Right kidney (tissue), 1 donor: ENCODE results near the gene EFNA2.
"Not testable (repeated sequence)": the region's sequence is repeated elsewhere in the genome, so short reads cannot be mapped to it uniquely, and the experiment has no call there.

ENCODE experiments used
- DNase-seq: peaks from one replicate; pipeline ENCODE4 v3.0.0-alpha.2; 2016

EFNA2 gene

GRCh38 chr19:1296575-1297271 lies 11.1 kb downstream of the EFNA2 start:
- DNase-seq: no peak

GRCh38 chr19:1298235-1298634 lies 12.6 kb downstream of the EFNA2 start:
- DNase-seq: no peak

- DNase-seq: no peak
Measured at GRCh38 chr19:1299801-1300200, 14.1 kb downstream of the EFNA2 start.

- DNase-seq: no peak
Measured at GRCh38 chr19:1300744-1301490, 15.2 kb downstream of the EFNA2 start.

- DNase-seq: no peak
Measured at GRCh38 chr19:1302533-1303239, 17.0 kb downstream of the EFNA2 start.

- DNase-seq: no peak
Measured at GRCh38 chr19:1304197-1304924, 18.7 kb downstream of the EFNA2 start.

- not testable (repeated sequence) for DNase-seq
Measured at GRCh38 chr19:1305354-1305753, 19.7 kb downstream of the EFNA2 start.

GRCh38 chr19:1307320-1307719 lies 21.6 kb downstream of the EFNA2 start:
- no peak for DNase-seq

GRCh38 chr19:1307755-1308303 lies 22.2 kb downstream of the EFNA2 start:
- DNase-seq: no peak

GRCh38 chr19:1308718-1309117 lies 23.0 kb downstream of the EFNA2 start:
- DNase-seq: no peak

- DNase-seq: no peak
Measured at GRCh38 chr19:1309977-1310852, 24.5 kb downstream of the EFNA2 start.

- no peak for DNase-seq
Measured at GRCh38 chr19:1310853-1311180, 25.1 kb downstream of the EFNA2 start.

- DNase-seq: no peak
Measured at GRCh38 chr19:1311543-1312091, 25.9 kb downstream of the EFNA2 start.

- DNase-seq: no peak
Measured at GRCh38 chr19:1312767-1313694, 27.4 kb downstream of the EFNA2 start.

- DNase-seq: no peak
Measured at GRCh38 chr19:1313695-1314613, 28.3 kb downstream of the EFNA2 start.

GRCh38 chr19:1315470-1316166 lies 29.9 kb downstream of the EFNA2 start:
- no peak for DNase-seq

GRCh38 chr19:1316466-1316865 lies 30.8 kb downstream of the EFNA2 start:
- no peak for DNase-seq
